Stimulated activated naive B cell treated with anti-CD40 and anti-IgM and Interleukin-4, amounts not matched to agents 10 μg/mL and 1 μg/mL and 100 μg/mL, for 72 hours (primary cell): ENCODE results near the gene MDFIC.

Experiments used
- ATAC-seq, 2 donors: fragments of 150-1000 bp; cut with Tn5 transposase; replicated peaks; 2 replicates each; pipeline ENCODE4 v1.10.0; 2021; ENCODE audit warnings: moderate library complexity in 1 of 2
- DNase-seq: peaks from one replicate; pipeline ENCODE4 v3.0.0; 2021
- H3K27ac Mint-ChIP-seq: one replicate; pipeline ENCODE4 v1.8.0; 2022; ENCODE audit warnings: mild to moderate bottlenecking, mixed read lengths
- H3K27me3 Mint-ChIP-seq, 2 donors: one replicate each; pipeline ENCODE4 v1.8.0; 2022; ENCODE audit warnings: mixed read lengths in 2 of 2
- H3K36me3 Mint-ChIP-seq, 2 donors: one replicate each; pipeline ENCODE4 v1.8.0; 2022; ENCODE audit warnings: mixed read lengths in 2 of 2, mild to moderate bottlenecking in 1 of 2
- H3K4me1 Mint-ChIP-seq, 2 donors: one replicate each; pipeline ENCODE4 v1.8.0; 2022; ENCODE audit warnings: mixed read lengths in 2 of 2, mild to moderate bottlenecking in 1 of 2
- H3K4me3 Mint-ChIP-seq, 2 donors: one replicate each; pipeline ENCODE4 v1.8.0; 2022; ENCODE audit warnings: mild to moderate bottlenecking in 2 of 2, mixed read lengths in 2 of 2, moderate library complexity in 1 of 2
- H3K9me3 Mint-ChIP-seq, 2 donors: one replicate each; pipeline ENCODE4 v1.8.0; 2022; ENCODE audit warnings: mixed read lengths in 2 of 2, mild to moderate bottlenecking in 1 of 2

The MDFIC gene

DNA sequence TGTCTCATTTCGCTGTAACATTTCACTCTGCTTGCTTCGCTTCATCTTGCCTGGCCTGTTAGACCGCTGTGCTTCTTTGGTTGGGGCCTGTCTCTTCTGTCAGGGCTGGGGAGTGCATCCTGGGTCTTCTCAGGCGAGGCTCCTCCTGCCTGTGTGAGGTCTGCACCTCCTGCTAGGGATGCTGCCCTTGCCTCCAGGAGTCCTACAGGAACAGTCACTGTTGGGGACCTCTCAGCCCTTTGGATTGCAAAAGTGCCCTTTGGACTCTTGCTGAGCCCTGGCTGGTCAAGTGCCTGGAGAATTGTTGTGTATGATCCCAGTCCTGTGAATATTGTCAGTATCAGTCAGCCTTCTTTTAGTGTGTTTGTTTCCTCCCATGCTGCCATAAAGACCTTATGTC lies 84.1 kb downstream of the MDFIC start:
- ATAC-seq (no peak), DNase-seq (no peak)
- Mint-ChIP-seq H3K27me3 (no peaks in the 10 kb centered on the region), H3K9me3 (no peaks in the 10 kb centered on the region), H3K27ac (no peak overlapping the region), H3K4me3 (no peak overlapping the region), H3K36me3 (peaks cover 18 to 37% of the 10 kb centered on the region in 2 donors), H3K4me1 (peaks cover 19 to 33% of the 10 kb centered on the region in 2 donors)

DNA sequence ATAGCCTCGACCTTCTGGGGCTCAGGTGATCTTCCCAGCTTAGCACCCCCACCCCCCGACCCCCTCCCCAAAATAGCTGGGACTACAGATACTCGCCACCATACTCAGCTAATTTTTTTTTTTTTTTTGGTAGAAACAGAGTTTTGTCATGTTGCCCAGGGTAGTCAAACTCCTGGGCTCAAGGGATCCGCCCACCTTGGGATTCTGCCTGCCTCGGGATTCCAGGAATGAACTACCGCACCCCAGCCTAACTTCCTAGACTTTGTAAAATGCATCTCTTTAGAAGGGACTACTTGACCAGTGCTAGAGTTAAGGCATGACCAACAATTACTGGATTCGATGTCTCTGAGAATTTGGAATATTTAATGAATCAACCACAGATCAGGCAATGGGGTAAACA lies 85.9 kb downstream of the MDFIC start:
- ATAC-seq (no peak), DNase-seq (no peak)
- Mint-ChIP-seq H3K36me3 (peaks cover 24 to 39% of the 10 kb centered on the region in 2 donors), H3K4me1 (peaks cover 19 to 27% of the 10 kb centered on the region in 2 donors), H3K4me3 (no peak overlapping the region), H3K27ac (peak overlapping the region; percentile 76), H3K9me3 (no peaks in the 10 kb centered on the region), H3K27me3 (no peaks in the 10 kb centered on the region)

DNA sequence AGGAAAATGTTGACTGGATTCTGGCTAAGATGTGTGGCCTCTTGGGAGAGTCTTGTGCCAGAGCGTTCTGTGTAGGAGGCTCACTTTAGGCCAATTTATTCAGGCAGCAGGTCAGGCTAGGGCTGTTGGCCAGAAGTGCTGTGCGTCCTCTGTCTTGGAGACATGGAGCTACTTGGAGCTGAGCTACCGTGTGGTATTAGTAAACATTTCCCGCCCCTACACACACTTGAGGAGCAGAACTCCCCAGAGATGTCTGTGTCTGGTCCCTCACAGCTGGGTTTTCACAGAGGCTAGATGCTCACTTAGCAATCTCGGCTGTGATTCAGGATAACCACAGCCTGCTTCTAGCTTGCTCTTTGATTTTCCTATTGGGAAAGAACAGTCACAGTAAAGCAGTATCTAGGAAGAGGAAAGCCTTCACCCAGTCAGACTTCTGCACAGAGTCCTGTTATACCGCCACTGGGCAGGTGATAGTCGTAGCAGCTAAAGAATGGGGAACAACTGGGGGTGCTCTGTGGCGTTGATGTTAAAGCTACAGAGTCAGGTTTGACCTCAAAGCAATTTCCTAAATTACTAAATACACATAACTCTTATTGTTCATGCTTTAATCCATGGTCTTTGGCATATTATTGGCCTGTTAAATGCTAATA lies 86.7 kb downstream of the MDFIC start:
- Mint-ChIP-seq H3K27ac (peak overlapping the region; percentile 76), H3K4me3 (peak overlapping the region; percentile 13 to 25), H3K27me3 (no peaks in the 10 kb centered on the region), H3K4me1 (peaks cover 19 to 27% of the 10 kb centered on the region in 2 donors), H3K36me3 (peaks cover 18 to 38% of the 10 kb centered on the region in 2 donors), H3K9me3 (no peaks in the 10 kb centered on the region)
- no peak for DNase-seq
- peak; percentile 74 to 75 for ATAC-seq

DNA sequence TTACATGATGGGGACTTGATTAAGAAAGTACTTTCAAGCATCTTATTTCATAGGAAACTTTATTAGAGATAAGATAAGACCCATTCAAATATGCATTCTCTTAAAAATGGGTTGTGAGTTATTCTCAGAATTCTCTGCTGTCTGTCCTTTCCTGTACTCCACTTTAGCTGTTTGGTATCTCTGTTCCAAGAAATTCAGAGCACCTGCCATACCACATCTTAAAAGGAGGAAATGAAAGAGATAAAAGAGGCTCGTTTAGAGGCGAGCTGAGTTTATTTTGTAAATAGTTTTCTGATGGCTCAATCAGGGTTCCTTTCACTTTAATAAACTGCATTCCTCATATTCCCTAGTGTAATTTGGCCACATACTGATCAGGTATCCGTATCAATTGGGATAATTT lies 87.2 kb downstream of the MDFIC start:
- peak overlapping the region; percentile 31 for H3K27ac Mint-ChIP-seq
- ATAC-seq (peak; percentile 81 to 83), DNase-seq (no peak)
- H3K4me3 Mint-ChIP-seq: peak overlapping the region; percentile 13 to 37
- H3K4me1 Mint-ChIP-seq: peaks cover 19 to 27% of the 10 kb centered on the region in 2 donors
- peaks cover 18 to 42% of the 10 kb centered on the region in 2 donors for H3K36me3 Mint-ChIP-seq
- H3K27me3 Mint-ChIP-seq: no peaks in the 10 kb centered on the region
- H3K9me3 Mint-ChIP-seq: no peaks in the 10 kb centered on the region

DNA sequence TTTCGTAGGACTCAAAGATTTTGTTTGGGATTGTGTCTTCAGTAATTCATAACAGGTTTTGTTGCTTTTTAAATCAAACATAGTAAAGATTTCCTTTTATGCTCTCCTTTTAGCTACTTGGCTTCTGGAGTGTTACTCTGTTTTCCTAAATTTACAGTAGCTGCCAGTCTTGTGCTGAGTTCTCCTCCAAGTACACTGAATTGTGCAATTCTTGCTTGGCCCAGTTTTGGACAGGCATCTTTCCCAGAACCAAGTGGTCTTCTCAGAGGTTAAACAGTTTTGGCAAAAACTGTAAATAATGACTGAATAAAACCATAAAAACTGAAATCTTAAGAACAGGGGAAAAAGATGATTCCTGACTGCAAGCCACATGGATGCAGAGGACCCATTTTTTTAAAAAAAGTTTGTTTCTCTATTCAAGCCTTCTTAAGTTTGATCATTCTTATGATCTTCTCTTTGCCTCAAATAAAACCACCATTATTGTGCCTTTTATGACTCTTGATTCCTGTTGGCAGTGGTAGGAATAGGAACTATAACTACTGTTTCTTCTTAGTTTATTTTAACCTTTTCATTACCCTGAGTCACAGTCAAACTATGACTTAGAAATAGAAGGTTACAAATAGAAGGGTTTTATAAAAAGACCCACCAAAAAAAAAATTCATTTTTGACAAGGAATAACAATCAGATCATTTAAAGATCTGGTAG lies 88.0 kb downstream of the MDFIC start:
- H3K36me3 Mint-ChIP-seq: peaks cover 18 to 44% of the 10 kb centered on the region in 2 donors
- ATAC-seq: no peak
- peaks cover 19 to 27% of the 10 kb centered on the region in 2 donors for H3K4me1 Mint-ChIP-seq
- H3K27me3 Mint-ChIP-seq: no peaks in the 10 kb centered on the region
- no peaks in the 10 kb centered on the region for H3K9me3 Mint-ChIP-seq
- no peak overlapping the region for H3K4me3 Mint-ChIP-seq
- H3K27ac Mint-ChIP-seq: no peak overlapping the region
- DNase-seq: no peak

DNA sequence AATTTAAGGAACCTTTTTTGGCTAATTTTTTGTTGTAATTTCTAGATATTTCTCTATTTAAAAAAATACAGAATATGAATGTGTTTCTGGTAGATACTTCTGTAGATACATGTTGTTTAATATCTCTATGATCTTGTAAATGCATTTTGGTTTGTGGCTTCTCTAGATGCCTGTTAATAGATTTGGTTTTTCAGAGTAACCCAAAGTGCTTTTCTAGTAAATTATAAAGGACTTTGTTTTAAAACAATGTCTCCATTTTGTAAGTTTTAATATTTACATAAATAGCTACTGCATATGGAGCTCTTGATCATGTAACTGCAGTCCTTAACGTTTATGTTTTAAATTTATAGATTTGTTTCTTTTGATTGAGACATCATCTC lies 88.5 kb downstream of the MDFIC start:
- H3K36me3 Mint-ChIP-seq: peaks cover 18 to 41% of the 10 kb centered on the region in 2 donors
- DNase-seq: no peak
- no peaks in the 10 kb centered on the region for H3K9me3 Mint-ChIP-seq
- no peak overlapping the region for H3K4me3 Mint-ChIP-seq
- H3K27me3 Mint-ChIP-seq: no peaks in the 10 kb centered on the region
- no peak overlapping the region for H3K27ac Mint-ChIP-seq
- H3K4me1 Mint-ChIP-seq: peaks cover 19 to 27% of the 10 kb centered on the region in 2 donors
- no peak for ATAC-seq

DNA sequence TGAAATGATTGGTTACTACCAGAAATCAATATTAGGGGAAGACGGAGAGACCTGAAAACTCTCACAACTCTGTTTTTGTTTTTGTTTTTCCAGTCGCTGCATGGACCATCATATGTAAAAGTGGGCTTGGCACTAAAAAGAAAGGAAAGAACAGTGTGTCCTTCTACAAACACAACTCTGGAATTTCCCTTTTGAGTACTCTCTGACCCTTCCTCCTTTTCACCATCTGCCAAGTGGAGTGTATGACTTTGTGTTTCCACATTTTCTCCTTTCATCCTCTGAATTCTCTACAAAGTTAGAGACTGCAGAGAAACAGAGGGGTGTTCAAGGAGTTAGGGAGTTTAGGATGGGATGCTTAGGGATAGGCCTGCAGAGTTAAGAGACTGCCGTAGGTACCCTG lies 92.0 kb downstream of the MDFIC start:
- no peak for DNase-seq
- Mint-ChIP-seq H3K4me1 (peaks cover 6 to 9% of the 10 kb centered on the region in 2 donors), H3K36me3 (peaks cover 22 to 40% of the 10 kb centered on the region in 2 donors), H3K27me3 (no peaks in the 10 kb centered on the region), H3K27ac (no peak overlapping the region), H3K4me3 (no peak overlapping the region), H3K9me3 (no peaks in the 10 kb centered on the region)
- no peak for ATAC-seq

DNA sequence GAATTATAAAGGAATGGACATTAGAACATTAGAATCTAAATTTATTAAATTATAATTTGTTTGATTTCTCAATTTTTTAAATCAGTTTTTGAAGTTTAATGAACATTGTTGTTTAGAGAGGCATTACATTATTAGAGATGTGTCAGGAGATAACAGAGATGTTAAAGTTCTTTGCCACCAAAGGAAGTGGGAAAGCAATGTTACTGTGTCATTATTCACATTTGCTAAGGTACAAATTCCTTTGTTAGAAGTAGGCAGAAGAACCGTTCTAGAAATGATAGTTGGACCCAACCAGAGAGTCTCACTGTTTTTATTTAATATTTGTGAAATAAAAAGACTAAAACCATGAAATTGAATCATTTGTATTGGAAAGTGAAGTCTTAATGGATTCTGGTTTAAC lies 92.9 kb downstream of the MDFIC start:
- H3K4me3 Mint-ChIP-seq: no peak overlapping the region
- no peak overlapping the region for H3K27ac Mint-ChIP-seq
- H3K36me3 Mint-ChIP-seq: peaks cover 22 to 40% of the 10 kb centered on the region in 2 donors
- ATAC-seq (no peak), DNase-seq (no peak)
- no peaks in the 10 kb centered on the region for H3K9me3 Mint-ChIP-seq
- no peaks in the 10 kb centered on the region for H3K27me3 Mint-ChIP-seq
- peaks cover 0 to under 1% of the 10 kb centered on the region in 2 donors for H3K4me1 Mint-ChIP-seq

DNA sequence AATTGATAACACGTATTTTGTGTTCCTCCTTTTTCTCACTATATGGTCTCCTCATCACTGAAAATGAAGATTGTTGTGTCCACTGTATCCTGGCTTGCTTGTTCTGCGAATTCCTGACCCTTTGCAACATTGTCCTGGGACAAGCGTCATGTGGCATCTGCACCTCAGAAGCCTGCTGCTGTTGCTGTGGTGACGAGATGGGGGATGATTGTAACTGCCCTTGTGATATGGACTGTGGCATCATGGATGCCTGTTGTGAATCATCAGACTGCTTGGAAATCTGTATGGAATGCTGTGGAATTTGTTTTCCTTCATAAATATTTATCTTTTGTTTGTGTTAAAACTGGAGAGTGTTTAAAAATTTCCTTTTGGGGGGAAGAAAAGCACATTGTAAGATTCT lies 93.7 kb downstream of the MDFIC start:
- Mint-ChIP-seq H3K27ac (no peak overlapping the region), H3K36me3 (peaks cover 22 to 43% of the 10 kb centered on the region in 2 donors), H3K4me1 (no peaks in the 10 kb centered on the region), H3K9me3 (no peaks in the 10 kb centered on the region), H3K4me3 (no peak overlapping the region), H3K27me3 (no peaks in the 10 kb centered on the region)
- DNase-seq: no peak
- ATAC-seq: no peak

DNA sequence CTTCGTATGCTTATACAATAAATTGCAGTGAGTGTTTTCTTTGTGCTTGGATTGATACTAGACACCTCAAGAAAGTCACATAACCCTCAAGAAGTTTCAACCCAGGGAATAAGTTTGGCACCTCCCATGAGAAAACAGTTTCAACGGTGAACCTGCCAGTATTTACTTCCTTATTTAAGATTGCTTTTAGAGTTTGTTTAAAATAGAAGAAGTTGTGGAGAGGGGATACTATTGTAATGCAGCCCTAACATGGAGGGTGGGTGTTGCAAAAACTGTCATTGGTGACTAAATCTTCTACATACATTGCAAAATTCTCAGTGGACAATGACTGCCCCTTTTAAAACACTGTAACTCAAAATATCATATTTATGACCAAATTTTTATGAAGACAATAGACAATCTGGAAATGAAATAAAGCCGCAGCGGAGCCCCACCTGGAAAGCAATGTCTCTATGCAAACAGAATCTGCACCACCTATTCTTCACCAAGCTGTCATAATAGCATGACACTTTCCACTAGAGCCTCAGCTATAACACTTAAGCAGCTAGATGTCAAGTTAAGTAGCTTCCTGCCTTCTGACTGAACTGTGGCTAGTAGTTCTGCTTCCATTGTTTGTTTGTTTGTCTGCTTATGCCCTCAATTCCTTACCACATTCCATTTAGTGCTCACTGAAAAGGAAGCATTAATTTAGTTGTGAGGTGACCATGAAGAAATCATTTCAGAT lies 98.2 kb downstream of the MDFIC start:
- ATAC-seq: no peak
- Mint-ChIP-seq H3K4me1 (peaks cover 10 to 16% of the 10 kb centered on the region in 2 donors), H3K27ac (no peak overlapping the region), H3K36me3 (peaks cover 10 to 18% of the 10 kb centered on the region in 2 donors), H3K27me3 (no peaks in the 10 kb centered on the region), H3K4me3 (no peak overlapping the region), H3K9me3 (no peaks in the 10 kb centered on the region)
- no peak for DNase-seq

DNA sequence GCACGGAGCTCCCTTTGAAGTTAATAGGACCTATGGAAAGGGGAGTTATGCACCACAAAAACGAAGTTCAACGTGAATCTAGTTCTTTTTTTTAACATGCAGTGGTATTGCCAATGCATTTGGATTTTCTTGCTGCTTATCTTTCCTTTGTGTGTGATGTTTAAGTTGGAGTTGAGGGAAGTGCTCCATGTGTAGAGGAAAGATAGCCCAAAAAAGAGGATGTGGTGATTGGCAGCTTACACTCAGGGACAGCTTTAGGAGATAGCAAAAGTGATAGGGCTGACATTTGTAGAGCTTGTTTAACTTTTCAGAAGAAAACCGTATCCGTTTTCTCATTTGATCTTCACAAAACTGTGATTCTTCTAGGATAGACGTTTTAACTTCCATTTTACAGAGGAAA lies 101.3 kb downstream of the MDFIC start:
- no peak overlapping the region for H3K4me3 Mint-ChIP-seq
- no peak for ATAC-seq
- H3K9me3 Mint-ChIP-seq: no peaks in the 10 kb centered on the region
- H3K36me3 Mint-ChIP-seq: peaks cover 0 to 3% of the 10 kb centered on the region in 2 donors
- H3K27me3 Mint-ChIP-seq: no peaks in the 10 kb centered on the region
- H3K4me1 Mint-ChIP-seq: peaks cover 10 to 16% of the 10 kb centered on the region in 2 donors
- H3K27ac Mint-ChIP-seq: no peak overlapping the region
- DNase-seq: no peak

DNA sequence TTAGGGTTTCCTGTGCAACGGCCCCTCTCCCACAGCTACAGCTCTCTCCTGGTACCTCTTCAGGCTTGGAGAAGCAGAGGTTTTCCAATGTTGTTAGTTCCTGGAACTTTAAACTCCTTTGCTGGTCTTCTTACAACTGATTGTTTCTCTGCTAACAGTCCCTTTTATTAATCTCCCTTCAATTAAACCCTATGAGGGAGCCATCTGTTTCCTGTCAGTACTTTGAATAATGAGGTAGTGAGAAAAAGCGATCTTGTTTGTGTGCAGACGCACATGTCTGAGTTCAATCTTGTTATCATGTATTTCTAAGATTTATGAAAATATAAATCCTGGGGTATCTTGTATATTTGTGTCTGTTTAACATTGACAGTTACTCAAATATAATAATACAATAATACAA lies 102.4 kb downstream of the MDFIC start:
- H3K4me3 Mint-ChIP-seq: no peak overlapping the region
- no peak for ATAC-seq

DNA sequence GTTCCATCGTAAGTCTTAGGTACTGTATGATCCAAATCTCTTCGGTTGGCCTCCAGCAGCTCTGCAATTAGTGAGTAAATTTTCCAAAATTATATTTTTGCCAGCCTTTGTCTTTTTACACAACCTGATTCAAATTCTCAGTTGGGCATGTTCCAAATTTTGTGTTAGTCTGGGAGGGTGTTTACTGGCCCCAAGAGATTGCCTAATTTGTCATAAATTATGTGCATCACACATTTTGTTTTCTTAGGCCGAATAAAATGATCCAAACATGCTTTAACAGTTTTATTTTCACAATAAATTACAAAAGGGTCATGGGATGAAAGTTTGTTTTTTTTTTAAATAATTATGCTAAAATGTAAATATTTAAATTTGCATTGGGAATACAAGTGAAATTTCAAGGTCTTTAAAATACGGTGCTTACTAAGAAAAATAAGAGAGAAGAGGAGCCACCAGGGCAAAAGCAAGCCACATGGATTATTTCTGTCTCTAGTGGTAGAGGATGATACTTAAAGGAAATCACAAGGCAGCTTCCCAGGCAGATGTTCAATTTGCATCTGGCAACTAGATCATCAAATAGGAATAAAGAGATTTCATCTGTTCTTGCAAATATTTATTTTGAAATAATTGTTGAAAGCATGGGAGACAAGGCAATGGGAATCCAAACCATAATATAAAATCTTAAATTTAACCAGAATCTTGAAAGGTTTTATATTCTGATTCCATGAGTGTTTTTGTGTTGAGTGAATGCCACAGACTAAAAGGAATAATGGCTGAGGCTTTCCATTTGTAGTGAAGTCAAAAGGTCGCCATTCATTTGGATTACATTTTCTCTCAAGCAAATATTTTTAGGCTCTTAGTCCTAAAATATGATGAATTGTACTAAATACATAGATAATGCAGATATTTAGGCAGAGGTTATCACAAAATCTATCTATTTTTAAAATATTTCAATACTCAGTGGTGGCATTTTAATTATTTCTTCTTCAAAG lies 111.1 kb downstream of the MDFIC start:
- no peaks in the 10 kb centered on the region for H3K36me3 Mint-ChIP-seq
- DNase-seq (no peak), ATAC-seq (no peak)
- H3K4me1 Mint-ChIP-seq: peaks cover 6 to 8% of the 10 kb centered on the region in 2 donors
- no peak overlapping the region for H3K4me3 Mint-ChIP-seq
- H3K27ac Mint-ChIP-seq: no peak overlapping the region
- no peaks in the 10 kb centered on the region for H3K9me3 Mint-ChIP-seq
- no peaks in the 10 kb centered on the region for H3K27me3 Mint-ChIP-seq

More for the DNA sequence above, 102.4 kb downstream of the MDFIC start:
- H3K4me1 Mint-ChIP-seq: peaks cover 10 to 16% of the 10 kb centered on the region in 2 donors
- H3K9me3 Mint-ChIP-seq: no peaks in the 10 kb centered on the region
- H3K27ac Mint-ChIP-seq: peak overlapping the region; percentile 59
- DNase-seq: no peak
- H3K36me3 Mint-ChIP-seq: peaks cover 0 to 3% of the 10 kb centered on the region in 2 donors
- no peaks in the 10 kb centered on the region for H3K27me3 Mint-ChIP-seq
